AG09319 (cell line): ENCODE results near the gene KIAA1217.
A peak's percentile ranks its signal among the peaks of the same experiment; 100 is the strongest.

Experiments used
- DNase-seq: peaks from one replicate; pipeline ENCODE4 v3.0.0-alpha.2; 2010; ENCODE audit warnings: low read depth; ENCODE audit errors: extremely low read depth
- CTCF ChIP-seq: IDR thresholded peaks from 2 replicates; pipeline ENCODE4 v1.5.1; 2011; ENCODE audit warnings: low read depth, mild to moderate bottlenecking, inconsistent platforms, low read length, moderate library complexity

KIAA1217 gene

GRCh38 chr10:24381235-24382010 is 172.5 kb downstream of the KIAA1217 start:
- no peak for TF ChIP-seq CTCF
- no peak for DNase-seq

GRCh38 chr10:24382045-24382444 is 173.1 kb downstream of the KIAA1217 start:
- DNase-seq: no peak
- no peak for TF ChIP-seq CTCF

GRCh38 chr10:24382596-24382978 is 173.6 kb downstream of the KIAA1217 start:
- no peak for TF ChIP-seq CTCF
- DNase-seq: no peak

- no peak for DNase-seq
- no peak for TF ChIP-seq CTCF
These were observed 174.2 kb downstream of the KIAA1217 start for GRCh38 chr10:24382979-24383663.

GRCh38 chr10:24383681-24384106 is 174.8 kb downstream of the KIAA1217 start:
- DNase-seq: peak; percentile 79
- TF ChIP-seq CTCF: peak; percentile 41

- TF ChIP-seq CTCF: no peak
- no peak for DNase-seq
These were observed 176.0 kb downstream of the KIAA1217 start for GRCh38 chr10:24384954-24385353.

GRCh38 chr10:24385776-24386175 is 176.8 kb downstream of the KIAA1217 start:
- TF ChIP-seq CTCF: no peak
- DNase-seq: no peak
